Measurements from ENCODE around the gene MYO10.
"Not testable (repeated sequence)": the region's sequence is repeated elsewhere in the genome, so short reads cannot be mapped to it uniquely, and the experiment has no call there.

MYO10 gene

GRCh38 chr5:16855485-16855884 lies 80.6 kb downstream of the MYO10 start:
- no peak for DNase-seq

- DNase-seq = no peak
Observed at GRCh38 chr5:16854351-16854750, 81.7 kb downstream of the MYO10 start.

GRCh38 chr5:16853518-16853917 lies 82.6 kb downstream of the MYO10 start:
- DNase-seq = no peak

GRCh38 chr5:16852251-16853005 lies 83.7 kb downstream of the MYO10 start:
- no peak for DNase-seq

GRCh38 chr5:16849775-16850174 lies 86.3 kb downstream of the MYO10 start:
- no peak for DNase-seq

- no peak for DNase-seq
Observed at GRCh38 chr5:16849181-16849580, 86.9 kb downstream of the MYO10 start.

GRCh38 chr5:16844952-16845351 lies 91.1 kb downstream of the MYO10 start:
- no peak for DNase-seq

GRCh38 chr5:16842896-16843295 lies 93.2 kb downstream of the MYO10 start:
- no peak for DNase-seq

- no peak for DNase-seq
Observed at GRCh38 chr5:16841416-16841815, 94.7 kb downstream of the MYO10 start.

GRCh38 chr5:16837305-16837704 lies 98.8 kb downstream of the MYO10 start:
- no peak for DNase-seq

- no peak for DNase-seq
Observed at GRCh38 chr5:16834029-16834428, 102.1 kb downstream of the MYO10 start.

- DNase-seq = not testable (repeated sequence)
Observed at GRCh38 chr5:16831326-16831725, 104.8 kb downstream of the MYO10 start.

- DNase-seq = no peak
Observed at GRCh38 chr5:16827755-16828154, 108.3 kb downstream of the MYO10 start.

GRCh38 chr5:16826379-16827125 lies 109.5 kb downstream of the MYO10 start:
- no peak for DNase-seq

- no peak for DNase-seq
Observed at GRCh38 chr5:16819522-16820167, 116.4 kb downstream of the MYO10 start.

GRCh38 chr5:16815432-16815831 lies 120.7 kb downstream of the MYO10 start:
- no peak for DNase-seq

- no peak for DNase-seq
Observed at GRCh38 chr5:16812911-16813310, 123.2 kb downstream of the MYO10 start.

GRCh38 chr5:16812448-16812847 lies 123.6 kb downstream of the MYO10 start:
- no peak for DNase-seq

GRCh38 chr5:16810208-16810854 lies 125.8 kb downstream of the MYO10 start:
- DNase-seq = no peak

GRCh38 chr5:16809395-16810207 lies 126.5 kb downstream of the MYO10 start:
- DNase-seq = no peak

- DNase-seq = no peak
Observed at GRCh38 chr5:16809010-16809394, 127.1 kb downstream of the MYO10 start.

GRCh38 chr5:16808021-16808420 lies 128.1 kb downstream of the MYO10 start:
- DNase-seq = no peak

GRCh38 chr5:16807547-16807864 lies 128.6 kb downstream of the MYO10 start:
- DNase-seq = no peak

Data from NCI-H1436 treated with DMSO at 0.1 percent for 48 hours (cell line).